T-helper 2 cell treated with Interferon-gamma antibody and Interleukin-4, amounts not matched to agents 5 μg/mL and 100 μg/mL, for 36 hours (primary cell): ENCODE results near the gene FITM1.

Experiments used
- DNase-seq: peaks from one replicate; pipeline ENCODE4 v3.0.0; 2021; ENCODE audit warnings: low spot score
- H3K27ac Mint-ChIP-seq: one replicate; pipeline ENCODE4 v1.8.0; 2021; ENCODE audit warnings: mild to moderate bottlenecking, mixed read lengths
- H3K27me3 Mint-ChIP-seq: one replicate; pipeline ENCODE4 v1.8.0; 2021; ENCODE audit warnings: low read depth, mixed read lengths
- H3K36me3 Mint-ChIP-seq: one replicate; pipeline ENCODE4 v1.8.0; 2021; ENCODE audit warnings: low read depth, mixed read lengths
- H3K4me1 Mint-ChIP-seq: one replicate; pipeline ENCODE4 v1.8.0; 2021; ENCODE audit warnings: low read depth, mixed read lengths
- H3K4me3 Mint-ChIP-seq: one replicate; pipeline ENCODE4 v1.8.0; 2022; ENCODE audit warnings: mild to moderate bottlenecking, moderate library complexity, mixed read lengths
- H3K9me3 Mint-ChIP-seq: one replicate; pipeline ENCODE4 v1.8.0; 2021; ENCODE audit warnings: mixed read lengths

FITM1 gene

GRCh38 chr14:24093207-24093900 is 37.1 kb upstream of the FITM1 start:
- DNase-seq = no peak
- Mint-ChIP-seq H3K9me3 (no peaks in the 10 kb centered on the region), H3K4me1 (peaks cover 36% of the 10 kb centered on the region), H3K4me3 (peak overlapping the region; percentile 100), H3K36me3 (peaks cover 24% of the 10 kb centered on the region), H3K27me3 (no peaks in the 10 kb centered on the region), H3K27ac (peak overlapping the region; percentile 87)

- Mint-ChIP-seq H3K4me3 (peak within 1 kb of the TSS; percentile 100), H3K9me3 (no peaks in the 10 kb centered on the region), H3K4me1 (peaks cover 36% of the 10 kb centered on the region), H3K27ac (peak within 1 kb of the TSS; percentile 95), H3K36me3 (peaks cover 27% of the 10 kb centered on the region), H3K27me3 (no peaks in the 10 kb centered on the region)
- peak; percentile 81 for DNase-seq
Measured at GRCh38 chr14:24093901-24094840, 36.3 kb upstream of the FITM1 start, which contains the start of gene PCK2. Gene PCK2, plus strand, starts transcription at chr14:24094311. Its CDS starts 95 bp downstream, at chr14:24094406.

DNA sequence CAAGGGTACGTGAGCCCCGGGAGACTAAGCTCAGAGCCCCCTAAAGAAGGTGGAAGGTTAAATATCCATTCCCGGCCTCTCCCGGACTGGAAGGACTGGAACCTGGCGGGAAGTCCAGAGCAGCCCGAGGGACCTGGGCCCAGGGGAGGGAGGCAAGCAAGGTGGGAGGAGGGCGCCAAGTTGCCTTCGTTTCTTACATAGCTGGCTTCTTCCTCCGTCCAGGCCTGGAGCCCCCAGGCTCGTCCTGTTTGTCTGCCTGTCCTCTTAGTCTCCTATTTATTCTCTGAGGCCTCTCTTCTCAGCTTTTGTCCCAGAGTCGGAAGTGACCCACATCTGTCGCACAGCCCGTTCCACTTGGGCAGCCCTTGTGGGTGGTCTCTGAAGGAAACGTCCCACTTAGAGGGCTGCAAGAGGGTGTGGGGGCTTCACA is 35.6 kb upstream of the FITM1 start:
- H3K9me3 Mint-ChIP-seq = no peaks in the 10 kb centered on the region
- peaks cover 33% of the 10 kb centered on the region for H3K36me3 Mint-ChIP-seq
- H3K4me3 Mint-ChIP-seq = peak overlapping the region; percentile 100
- peaks cover 32% of the 10 kb centered on the region for H3K4me1 Mint-ChIP-seq
- DNase-seq = no peak
- H3K27me3 Mint-ChIP-seq = no peaks in the 10 kb centered on the region
- H3K27ac Mint-ChIP-seq = peak overlapping the region; percentile 95

DNA sequence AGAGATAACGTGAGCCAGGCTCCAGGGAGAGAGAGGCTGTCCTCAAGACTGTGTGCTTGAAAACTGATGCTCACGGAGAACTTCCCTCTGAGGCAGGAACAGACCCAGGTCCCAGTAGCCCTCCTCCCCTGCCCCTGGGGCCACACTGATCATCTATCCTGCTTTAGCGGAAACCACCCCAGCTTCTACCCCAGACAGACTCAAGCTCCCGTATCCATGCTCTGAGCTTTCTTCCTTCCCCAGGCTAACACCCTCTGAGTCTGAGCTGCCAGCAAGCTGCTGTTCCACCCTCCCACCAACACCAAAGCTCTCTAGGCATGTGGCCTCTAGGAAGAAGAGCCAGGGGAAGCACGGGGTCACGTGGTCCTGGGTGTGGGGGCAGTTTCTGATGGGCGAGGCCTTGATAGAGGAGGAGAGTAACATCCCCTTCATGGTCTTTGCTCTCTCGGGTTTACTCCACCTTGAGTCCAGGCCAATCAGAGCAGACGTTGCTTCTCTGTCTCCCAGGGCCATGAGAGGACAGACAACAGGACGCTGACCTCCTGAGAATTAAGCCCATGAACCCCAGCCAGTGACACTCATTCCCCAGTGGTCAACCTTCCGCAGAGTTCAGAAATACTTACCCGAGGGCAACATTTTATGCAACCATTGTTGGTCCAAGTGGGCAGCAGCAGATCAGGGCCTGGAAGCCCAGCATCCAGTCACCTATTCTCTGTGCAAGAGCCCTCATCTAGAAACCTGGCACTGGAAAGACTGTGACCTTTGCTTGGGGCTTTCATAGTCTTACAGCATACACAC is 35.0 kb upstream of the FITM1 start:
- H3K36me3 Mint-ChIP-seq = peaks cover 36% of the 10 kb centered on the region
- peaks cover 30% of the 10 kb centered on the region for H3K4me1 Mint-ChIP-seq
- H3K27ac Mint-ChIP-seq = peak overlapping the region; percentile 95
- no peaks in the 10 kb centered on the region for H3K9me3 Mint-ChIP-seq
- H3K27me3 Mint-ChIP-seq = no peaks in the 10 kb centered on the region
- DNase-seq = peak; percentile 73
- peak overlapping the region; percentile 100 for H3K4me3 Mint-ChIP-seq

GRCh38 chr14:24096545-24097181 is 33.8 kb upstream of the FITM1 start:
- Mint-ChIP-seq H3K27ac (peak overlapping the region; percentile 75), H3K9me3 (no peaks in the 10 kb centered on the region), H3K36me3 (peaks cover 42% of the 10 kb centered on the region), H3K27me3 (no peaks in the 10 kb centered on the region), H3K4me1 (peaks cover 28% of the 10 kb centered on the region), H3K4me3 (peak overlapping the region; percentile 38)
- DNase-seq = no peak

- Mint-ChIP-seq H3K9me3 (no peaks in the 10 kb centered on the region), H3K4me1 (peaks cover 19% of the 10 kb centered on the region), H3K27ac (no peak overlapping the region), H3K27me3 (no peaks in the 10 kb centered on the region), H3K4me3 (no peak overlapping the region), H3K36me3 (peaks cover 54% of the 10 kb centered on the region)
- DNase-seq = no peak
Measured at GRCh38 chr14:24098229-24098926, 32.1 kb upstream of the FITM1 start.

DNA sequence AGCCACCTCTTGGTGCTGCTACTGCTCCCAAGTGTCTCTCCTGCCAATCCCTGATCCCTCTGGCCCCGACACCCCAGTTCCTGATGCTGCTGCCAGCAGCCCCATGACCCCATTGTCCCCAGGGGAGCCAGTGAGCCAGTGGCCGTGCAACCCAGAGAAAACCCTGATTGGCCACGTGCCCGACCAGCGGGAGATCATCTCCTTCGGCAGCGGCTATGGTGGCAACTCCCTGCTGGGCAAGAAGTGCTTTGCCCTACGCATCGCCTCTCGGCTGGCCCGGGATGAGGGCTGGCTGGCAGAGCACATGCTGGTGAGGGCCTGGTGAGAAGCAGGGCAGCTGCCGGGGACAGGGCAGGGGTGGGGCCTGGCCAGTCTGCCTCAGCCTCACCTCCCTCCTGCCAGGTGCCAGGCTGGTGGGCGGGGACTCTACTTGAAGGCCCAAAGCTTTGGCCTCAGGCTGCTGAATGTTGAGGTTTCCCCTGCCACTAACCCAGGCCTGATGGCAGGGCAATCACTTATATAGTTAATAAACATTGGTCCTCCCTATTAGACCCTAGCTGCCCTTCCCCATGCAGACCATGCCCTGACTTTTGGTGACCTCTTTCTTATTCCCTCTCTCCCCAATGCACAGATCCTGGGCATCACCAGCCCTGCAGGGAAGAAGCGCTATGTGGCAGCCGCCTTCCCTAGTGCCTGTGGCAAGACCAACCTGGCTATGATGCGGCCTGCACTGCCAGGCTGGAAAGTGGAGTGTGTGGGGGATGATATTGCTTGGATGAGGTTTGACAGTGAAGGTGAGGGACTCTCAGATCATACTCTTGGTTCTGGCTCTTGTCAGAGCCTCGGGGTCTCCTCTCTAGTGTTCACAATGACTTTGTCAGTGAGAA is 31.3 kb upstream of the FITM1 start:
- no peak overlapping the region for H3K4me3 Mint-ChIP-seq
- peaks cover 62% of the 10 kb centered on the region for H3K36me3 Mint-ChIP-seq
- H3K27me3 Mint-ChIP-seq = no peaks in the 10 kb centered on the region
- peaks cover 15% of the 10 kb centered on the region for H3K4me1 Mint-ChIP-seq
- no peaks in the 10 kb centered on the region for H3K9me3 Mint-ChIP-seq
- no peak for DNase-seq
- peak overlapping the region; percentile 20 for H3K27ac Mint-ChIP-seq

- Mint-ChIP-seq H3K36me3 (peaks cover 64% of the 10 kb centered on the region), H3K27ac (no peak overlapping the region), H3K4me3 (no peak overlapping the region), H3K27me3 (no peaks in the 10 kb centered on the region), H3K4me1 (peaks cover 13% of the 10 kb centered on the region), H3K9me3 (peaks cover 3% of the 10 kb centered on the region)
- DNase-seq = no peak
Measured at GRCh38 chr14:24100197-24100981, 30.1 kb upstream of the FITM1 start.

DNA sequence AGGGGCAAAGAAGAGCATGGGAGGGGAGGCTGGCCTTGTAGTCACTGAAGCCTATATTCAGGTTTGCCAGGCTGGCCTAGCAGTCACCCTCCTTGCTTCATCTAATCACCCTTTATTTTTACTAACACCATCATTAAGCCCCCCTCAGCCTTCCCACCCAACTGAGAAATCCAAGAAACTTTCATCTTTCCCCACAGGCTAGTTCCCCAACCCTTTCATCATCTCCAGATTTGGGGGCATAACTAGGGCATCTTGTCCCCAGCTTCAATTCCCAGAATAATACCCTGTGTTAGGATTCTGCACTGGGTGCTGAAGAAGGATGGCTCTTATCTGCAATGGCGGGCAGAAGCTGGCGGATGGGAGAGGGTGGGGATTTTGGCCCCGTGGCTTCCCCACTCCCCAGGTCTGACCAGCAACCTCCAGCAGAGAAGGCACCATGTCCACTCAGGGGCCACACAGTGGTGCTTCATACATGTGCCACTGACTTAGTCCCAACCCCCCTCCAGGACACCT is 29.4 kb upstream of the FITM1 start:
- peaks cover 11% of the 10 kb centered on the region for H3K4me1 Mint-ChIP-seq
- peak overlapping the region; percentile 55 for H3K27ac Mint-ChIP-seq
- peaks cover 3% of the 10 kb centered on the region for H3K9me3 Mint-ChIP-seq
- no peak overlapping the region for H3K4me3 Mint-ChIP-seq
- H3K36me3 Mint-ChIP-seq = peaks cover 60% of the 10 kb centered on the region
- no peak for DNase-seq
- no peaks in the 10 kb centered on the region for H3K27me3 Mint-ChIP-seq

DNA sequence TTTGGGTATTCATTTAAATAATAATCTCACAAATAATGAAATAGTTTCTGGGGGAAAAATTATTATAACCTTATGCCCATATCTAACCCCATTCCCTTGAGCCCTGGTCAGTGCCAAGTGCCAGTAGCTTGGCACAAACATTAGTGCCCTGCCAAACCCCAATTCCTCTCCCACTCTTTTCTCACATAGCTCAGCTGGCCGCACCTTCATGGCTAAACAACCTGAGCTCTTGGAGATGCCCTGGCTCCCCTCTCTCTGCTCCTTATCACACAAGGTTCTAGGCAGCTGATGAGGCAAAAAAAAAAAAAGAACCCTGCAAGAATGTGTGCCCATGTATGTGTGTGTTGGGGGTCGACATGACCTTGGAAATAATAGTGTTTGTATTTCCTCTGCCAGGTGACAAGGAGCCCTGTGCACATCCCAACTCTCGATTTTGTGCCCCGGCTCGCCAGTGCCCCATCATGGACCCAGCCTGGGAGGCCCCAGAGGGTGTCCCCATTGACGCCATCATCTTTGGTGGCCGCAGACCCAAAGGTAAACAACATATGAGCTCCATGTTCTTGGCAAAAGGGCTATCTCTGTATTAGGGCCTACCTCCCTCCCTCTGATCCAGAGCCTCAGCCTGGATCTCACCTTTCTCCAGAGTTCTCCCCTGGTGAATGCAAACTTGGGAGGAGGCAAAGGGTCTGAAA is 28.0 kb upstream of the FITM1 start:
- no peak overlapping the region for H3K4me3 Mint-ChIP-seq
- no peaks in the 10 kb centered on the region for H3K27me3 Mint-ChIP-seq
- DNase-seq = no peak
- no peak overlapping the region for H3K27ac Mint-ChIP-seq
- peaks cover 52% of the 10 kb centered on the region for H3K36me3 Mint-ChIP-seq
- H3K4me1 Mint-ChIP-seq = peaks cover 5% of the 10 kb centered on the region
- H3K9me3 Mint-ChIP-seq = peaks cover 3% of the 10 kb centered on the region

- Mint-ChIP-seq H3K27ac (no peak overlapping the region), H3K36me3 (peaks cover 46% of the 10 kb centered on the region), H3K27me3 (no peaks in the 10 kb centered on the region)
Measured at GRCh38 chr14:24103451-24103850, 27.0 kb upstream of the FITM1 start.

More at GRCh38 chr14:24103451-24103850, 27.0 kb upstream of the FITM1 start:
- H3K4me3 Mint-ChIP-seq = no peak overlapping the region
- H3K9me3 Mint-ChIP-seq = peaks cover 3% of the 10 kb centered on the region
- H3K4me1 Mint-ChIP-seq = peaks cover 8% of the 10 kb centered on the region
- no peak for DNase-seq
